ENCODE data around the gene MSI1.

GRCh38 chr12:120412421-120412820 is 43.5 kb upstream of the MSI1 start:
- TF ChIP-seq POLR2AphosphoS5 (IDR thresholded peaks at IDR 0.05; ENCODE audit: low read depth, low read length): no peak
- TF ChIP-seq, protein P1, sequence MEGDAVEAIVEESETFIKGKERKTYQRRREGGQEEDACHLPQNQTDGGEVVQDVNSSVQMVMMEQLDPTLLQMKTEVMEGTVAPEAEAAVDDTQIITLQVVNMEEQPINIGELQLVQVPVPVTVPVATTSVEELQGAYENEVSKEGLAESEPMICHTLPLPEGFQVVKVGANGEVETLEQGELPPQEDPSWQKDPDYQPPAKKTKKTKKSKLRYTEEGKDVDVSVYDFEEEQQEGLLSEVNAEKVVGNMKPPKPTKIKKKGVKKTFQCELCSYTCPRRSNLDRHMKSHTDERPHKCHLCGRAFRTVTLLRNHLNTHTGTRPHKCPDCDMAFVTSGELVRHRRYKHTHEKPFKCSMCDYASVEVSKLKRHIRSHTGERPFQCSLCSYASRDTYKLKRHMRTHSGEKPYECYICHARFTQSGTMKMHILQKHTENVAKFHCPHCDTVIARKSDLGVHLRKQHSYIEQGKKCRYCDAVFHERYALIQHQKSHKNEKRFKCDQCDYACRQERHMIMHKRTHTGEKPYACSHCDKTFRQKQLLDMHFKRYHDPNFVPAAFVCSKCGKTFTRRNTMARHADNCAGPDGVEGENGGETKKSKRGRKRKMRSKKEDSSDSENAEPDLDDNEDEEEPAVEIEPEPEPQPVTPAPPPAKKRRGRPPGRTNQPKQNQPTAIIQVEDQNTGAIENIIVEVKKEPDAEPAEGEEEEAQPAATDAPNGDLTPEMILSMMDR (IDR thresholded peaks at IDR 0.05): no peak

Measured in Panc1 (cell line).